ENCODE data around the gene DDIAS. TPM values are rescaled to one million over a fixed set of nuclear protein-coding genes. Genes with fewer than 3 reads are reported as not detected.

DDIAS gene
- total RNA-seq, 1 experiment from 2014 or later: 17.1 TPM

GRCh38 chr11:82896183-82896582, 5.4 kb upstream of the DDIAS start (continued):
- no peak for TF ChIP-seq CTCF (IDR thresholded peaks at IDR 0.05 in 2 of 3, conservative IDR thresholded peaks at IDR 0.05 in 1 of 3; ENCODE audit: borderline replicate concordance in 1 of 3, insufficient read depth in 1 of 3, low read depth in 2 of 3, low read length in 2 of 3)
- TF ChIP-seq POLR2A (IDR thresholded peaks at IDR 0.05; ENCODE audit: borderline replicate concordance, extremely low read depth, insufficient read depth, insufficient read length): no peak
- no peak for TF ChIP-seq SP1 (IDR thresholded peaks at IDR 0.05; ENCODE audit: low read depth)

- Histone ChIP-seq H3K27me3 (ENCODE audit: insufficient read depth, low read length) (no peaks in the 10 kb centered on the region), H2AFZ (ENCODE audit: low read depth, low read length, poor library complexity, severe bottlenecking) (no peak overlapping the region), H3K27ac (ENCODE audit: low read depth, low read length) (no peak overlapping the region), H3K36me3 (ENCODE audit: control insufficient read depth in 1 of 2, insufficient read depth in 2 of 2, low read length in 2 of 2) (no peaks in the 10 kb centered on the region), H3K9me2 (ENCODE audit: insufficient read depth) (no peaks in the 10 kb centered on the region), H3K4me1 (ENCODE audit: control insufficient read depth in 1 of 2, insufficient read depth in 2 of 2, low read length in 2 of 2) (peaks cover 10 to 23% of the 10 kb centered on the region in 2 experiments; a peak in 3 of 4 replicates), H3K9ac (ENCODE audit: low read length) (no peak overlapping the region), H4K20me1 (ENCODE audit: insufficient read depth) (peaks cover 1% of the 10 kb centered on the region; the same call in 1 of the 2 replicates), H3K9me3 (ENCODE audit: control insufficient read depth in 1 of 2, insufficient read depth in 1 of 2, low read depth in 1 of 2, low read length in 2 of 2) (no peaks in the 10 kb centered on the region), H3K79me2 (ENCODE audit: insufficient read depth, low read length) (peaks cover 34% of the 10 kb centered on the region), H3K4me2 (ENCODE audit: low read length) (no peak overlapping the region), H3K4me3 (replicated peaks in 1 of 2; ENCODE audit: low read depth in 1 of 2, low read length in 2 of 2) (no peak overlapping the region)
- RAD21 ChIA-PET (ENCODE audit: low non-redundant PET in 1 of 2, low total read pairs in 2 of 2, uncharacterized antibody in 2 of 2, unreplicated experiment in 2 of 2): no interaction called here
- POLR2A ChIA-PET: no interaction called here
- CTCF ChIA-PET: interaction anchor here (1.5 kb wide), 1 partner anchor 31 kb away, joined by 6 read pairs; no protein-coding TSS in a partner anchor
- DNase-seq (ENCODE audit: low read depth, low spot score): no peak
- ATAC-seq: no peak
- intact Hi-C loops (cut with micrococcal nuclease): no loop called here
- no TSS peak for BruUV-seq (replicated peaks)
- TF ChIP-seq CTCF (IDR thresholded peaks at IDR 0.05 in 2 of 3, conservative IDR thresholded peaks at IDR 0.05 in 1 of 3; ENCODE audit: borderline replicate concordance in 1 of 3, insufficient read depth in 1 of 3, low read depth in 2 of 3, low read length in 2 of 3) (no peak), ZBTB33 (IDR thresholded peaks at IDR 0.05; ENCODE audit: extremely low read depth, insufficient replicate concordance, low read length) (no peak), YY1 (IDR thresholded peaks at IDR 0.05; ENCODE audit: extremely low read depth, insufficient replicate concordance, low read depth, low read length) (no peak), JUND (IDR thresholded peaks at IDR 0.05) (no peak), FOSL1 (IDR thresholded peaks at IDR 0.05; ENCODE audit: low read depth) (no peak), EZH2 (IDR thresholded peaks at IDR 0.05) (no peak), SRF (IDR thresholded peaks at IDR 0.05; ENCODE audit: low read depth) (no peak), POLR2AphosphoS5 (IDR thresholded peaks at IDR 0.05; ENCODE audit: low read depth, low read length) (no peak), ZFX (IDR thresholded peaks at IDR 0.05) (no peak), TCF7L2 (IDR thresholded peaks at IDR 0.05; ENCODE audit: borderline replicate concordance, extremely low read depth, insufficient read depth, insufficient read length) (no peak), CEBPB (IDR thresholded peaks at IDR 0.05; ENCODE audit: low read depth) (no peak), SIN3A (IDR thresholded peaks at IDR 0.05; ENCODE audit: low read depth) (no peak), ELF1 (IDR thresholded peaks at IDR 0.05; ENCODE audit: borderline replicate concordance, low read depth) (no peak), RAD21 (IDR thresholded peaks at IDR 0.05; ENCODE audit: low read depth) (no peak), ATF3 (IDR thresholded peaks at IDR 0.05) (no peak)
These were observed 3.3 kb upstream of the DDIAS start for GRCh38 chr11:82898241-82898640.

All from HCT116 (cell line).